Measurements from ENCODE around the gene CNTNAP2. TPM values are rescaled to one million over a fixed set of nuclear protein-coding genes. Genes with fewer than 3 reads are reported as not detected.
A peak's percentile ranks its signal among the peaks of the same experiment; 100 is the strongest.
"Not testable (repeated sequence)": the region's sequence is repeated elsewhere in the genome, so short reads cannot be mapped to it uniquely, and the experiment has no call there.

Gene CNTNAP2
- polyA plus RNA-seq, 6 donors from 2014 or later: 38.2 to 132 (median 77.9) TPM

- no peaks in the 10 kb centered on the region for H3K4me1 Mint-ChIP-seq
- DNase-seq (no peak), ATAC-seq (ENCODE audit: low read depth in 2 of 2) (no peak)
- no peaks in the 10 kb centered on the region for H3K27me3 Mint-ChIP-seq
- H3K36me3 Mint-ChIP-seq: peaks cover 0 to under 1% of the 10 kb centered on the region in 2 donors
- H3K4me3 Mint-ChIP-seq: no peak overlapping the region
- peak overlapping the region in 2 of 6 donors; percentile 13 to 24 for H3K27ac Mint-ChIP-seq
- peaks cover 0 to 17% (median 8%) of the 10 kb centered on the region in 7 donors for H3K9me3 Mint-ChIP-seq
Measured at GRCh38 chr7:146185844-146186243, 69.2 kb downstream of the CNTNAP2 start.

GRCh38 chr7:146191428-146191827 lies 74.8 kb downstream of the CNTNAP2 start:
- not testable (repeated sequence) for H3K27me3 Mint-ChIP-seq; H3K4me3 Mint-ChIP-seq; H3K27ac Mint-ChIP-seq; H3K4me1 Mint-ChIP-seq; ATAC-seq (ENCODE audit: low read depth in 2 of 2); H3K36me3 Mint-ChIP-seq; DNase-seq
- H3K9me3 Mint-ChIP-seq: peaks cover 6 to 44% (median 18%) of the 10 kb centered on the region in 7 donors

- no peak for DNase-seq
- Mint-ChIP-seq H3K27me3 (no peaks in the 10 kb centered on the region), H3K27ac (no peak overlapping the region), H3K4me3 (no peak overlapping the region), H3K4me1 (no peaks in the 10 kb centered on the region), H3K36me3 (no peaks in the 10 kb centered on the region), H3K9me3 (peaks cover 0 to 5% (median 2%) of the 10 kb centered on the region in 7 donors)
- ATAC-seq (ENCODE audit: low read depth in 2 of 2): no peak
Measured at GRCh38 chr7:146201945-146202344, 85.3 kb downstream of the CNTNAP2 start.

DNA sequence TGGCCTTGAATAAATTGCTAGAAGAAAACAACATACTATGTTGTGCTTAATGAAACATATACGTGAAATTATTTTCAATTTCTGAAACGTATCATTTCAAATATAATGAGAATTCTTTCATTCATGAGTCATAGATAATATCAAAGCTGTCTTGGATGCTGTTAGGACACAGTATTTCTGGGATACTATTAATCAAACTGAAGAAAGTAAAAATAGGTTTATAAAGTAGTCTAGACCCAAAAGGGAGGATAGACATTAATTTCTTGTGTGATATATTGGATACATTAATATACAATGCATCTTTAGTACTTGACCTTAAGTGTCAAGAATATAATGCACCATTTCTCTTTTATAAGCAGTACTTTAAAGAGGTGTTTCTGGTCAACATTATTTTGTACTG lies 89.7 kb downstream of the CNTNAP2 start:
- DNase-seq (no peak), ATAC-seq (ENCODE audit: low read depth in 2 of 2) (no peak)
- Mint-ChIP-seq H3K4me3 (no peak overlapping the region), H3K27me3 (no peaks in the 10 kb centered on the region), H3K9me3 (peaks cover 0 to 3% (median 0%) of the 10 kb centered on the region in 7 donors), H3K4me1 (no peaks in the 10 kb centered on the region), H3K27ac (no peak overlapping the region), H3K36me3 (no peaks in the 10 kb centered on the region)

GRCh38 chr7:146208492-146208891 lies 91.9 kb downstream of the CNTNAP2 start:
- Mint-ChIP-seq H3K27ac (no peak overlapping the region), H3K9me3 (peaks cover 0 to 3% (median 0%) of the 10 kb centered on the region in 7 donors), H3K27me3 (no peaks in the 10 kb centered on the region), H3K4me3 (no peak overlapping the region), H3K4me1 (no peaks in the 10 kb centered on the region), H3K36me3 (no peaks in the 10 kb centered on the region)
- ATAC-seq (ENCODE audit: low read depth in 2 of 2) (no peak), DNase-seq (no peak)

DNA sequence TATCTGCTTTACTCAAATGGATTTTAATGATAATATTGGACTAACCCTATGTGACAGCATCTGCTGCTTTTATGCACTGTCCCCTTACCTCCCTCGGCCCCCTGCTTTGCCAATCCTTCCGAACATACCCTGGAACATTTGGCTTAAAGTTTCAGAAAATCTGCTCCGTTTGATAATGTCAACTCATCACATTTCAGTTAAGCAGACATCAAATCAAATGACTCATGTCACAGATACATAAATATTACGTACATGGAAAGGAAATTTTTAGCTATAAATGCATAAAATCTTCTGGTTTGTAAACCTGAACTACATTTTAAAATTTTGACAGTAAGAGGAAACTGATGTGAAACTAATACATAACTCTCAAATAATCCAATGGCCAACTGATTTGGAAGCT lies 98.2 kb downstream of the CNTNAP2 start:
- H3K4me1 Mint-ChIP-seq: no peaks in the 10 kb centered on the region
- no peak for DNase-seq
- H3K4me3 Mint-ChIP-seq: no peak overlapping the region
- H3K27ac Mint-ChIP-seq: no peak overlapping the region
- ATAC-seq (ENCODE audit: low read depth in 2 of 2): no peak
- no peaks in the 10 kb centered on the region for H3K27me3 Mint-ChIP-seq
- no peaks in the 10 kb centered on the region for H3K36me3 Mint-ChIP-seq
- peaks cover 0 to 5% (median 0%) of the 10 kb centered on the region in 7 donors for H3K9me3 Mint-ChIP-seq

- Mint-ChIP-seq H3K4me3 (no peak overlapping the region), H3K36me3 (no peaks in the 10 kb centered on the region), H3K9me3 (peaks cover 0 to 6% (median 0%) of the 10 kb centered on the region in 7 donors), H3K4me1 (no peaks in the 10 kb centered on the region), H3K27me3 (no peaks in the 10 kb centered on the region), H3K27ac (no peak overlapping the region)
- DNase-seq (no peak), ATAC-seq (ENCODE audit: low read depth in 2 of 2) (no peak)
Measured at GRCh38 chr7:146216396-146217041, 99.9 kb downstream of the CNTNAP2 start.

DNA sequence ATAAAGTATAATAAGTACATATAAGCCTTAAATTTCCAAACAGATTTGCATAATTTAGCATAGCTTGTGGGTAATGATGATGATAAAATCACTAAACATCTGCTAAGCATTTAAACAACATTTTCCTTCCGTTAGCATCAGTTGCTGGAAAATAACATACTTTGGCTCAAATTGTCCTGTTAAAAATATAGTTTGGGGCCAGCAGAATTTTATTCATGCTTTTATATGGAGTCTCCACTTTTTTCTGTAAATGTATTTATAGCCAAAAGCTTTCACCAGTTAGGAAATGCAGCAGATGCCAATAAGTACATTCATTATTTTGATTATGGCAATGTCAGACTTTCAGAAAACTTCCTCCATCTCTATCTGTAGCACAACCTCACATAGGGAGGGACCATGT lies 107.2 kb downstream of the CNTNAP2 start:
- no peaks in the 10 kb centered on the region for H3K27me3 Mint-ChIP-seq
- H3K27ac Mint-ChIP-seq: no peak overlapping the region
- ATAC-seq (ENCODE audit: low read depth in 2 of 2) (no peak), DNase-seq (no peak)
- no peaks in the 10 kb centered on the region for H3K36me3 Mint-ChIP-seq
- H3K4me1 Mint-ChIP-seq: no peaks in the 10 kb centered on the region
- H3K4me3 Mint-ChIP-seq: no peak overlapping the region
- peaks cover 0 to 7% (median 3%) of the 10 kb centered on the region in 7 donors for H3K9me3 Mint-ChIP-seq

DNA sequence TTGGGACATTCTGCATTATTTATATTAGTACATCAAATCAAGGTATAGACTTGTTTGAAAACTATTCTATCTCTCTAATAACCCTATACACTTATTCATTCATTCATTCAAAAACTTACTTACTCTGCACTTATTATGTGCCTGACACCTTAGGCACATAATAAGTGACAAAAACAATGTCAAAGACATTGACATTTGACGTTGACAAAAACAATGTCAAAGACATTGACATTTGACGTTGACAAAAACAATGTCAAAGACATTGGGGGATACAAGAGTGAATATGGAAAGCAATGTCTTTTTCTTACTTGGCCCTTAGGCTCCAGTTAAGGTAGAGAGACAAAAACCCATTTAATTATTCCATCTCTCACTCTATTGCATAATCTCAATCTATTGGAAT lies 116.0 kb downstream of the CNTNAP2 start:
- Mint-ChIP-seq H3K4me1 (no peaks in the 10 kb centered on the region), H3K4me3 (no peak overlapping the region), H3K9me3 (peaks cover 0 to 5% (median 0%) of the 10 kb centered on the region in 7 donors), H3K27me3 (no peaks in the 10 kb centered on the region), H3K27ac (no peak overlapping the region), H3K36me3 (no peaks in the 10 kb centered on the region)
- DNase-seq (no peak), ATAC-seq (ENCODE audit: low read depth in 2 of 2) (no peak)

- ATAC-seq (ENCODE audit: low read depth in 2 of 2): no peak
- no peak overlapping the region for H3K27ac Mint-ChIP-seq
- H3K9me3 Mint-ChIP-seq: peaks cover 0 to 6% (median 0%) of the 10 kb centered on the region in 7 donors
- H3K4me3 Mint-ChIP-seq: no peak overlapping the region
- H3K27me3 Mint-ChIP-seq: no peaks in the 10 kb centered on the region
- H3K4me1 Mint-ChIP-seq: no peaks in the 10 kb centered on the region
- DNase-seq: no peak
- no peaks in the 10 kb centered on the region for H3K36me3 Mint-ChIP-seq
Measured at GRCh38 chr7:146235195-146235594, 118.6 kb downstream of the CNTNAP2 start.

DNA sequence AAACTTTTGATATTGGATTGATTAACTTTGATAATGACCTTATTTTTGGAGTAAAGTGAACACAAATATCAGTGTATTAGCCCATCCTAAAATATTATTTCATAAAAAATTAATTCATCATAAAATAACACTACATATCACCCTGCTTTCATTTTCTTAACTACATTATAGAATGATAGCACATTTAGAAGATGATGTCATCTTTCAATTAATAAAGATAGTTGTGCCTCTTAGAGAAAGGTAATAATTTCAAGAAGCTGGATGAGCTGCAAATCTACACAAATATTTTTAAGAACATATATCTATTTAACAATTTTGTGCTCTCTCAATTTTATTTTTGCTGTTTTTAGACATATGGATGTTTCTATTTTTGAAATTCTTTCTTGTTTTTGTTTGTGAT lies 126.1 kb downstream of the CNTNAP2 start:
- H3K36me3 Mint-ChIP-seq: no peaks in the 10 kb centered on the region

DNA sequence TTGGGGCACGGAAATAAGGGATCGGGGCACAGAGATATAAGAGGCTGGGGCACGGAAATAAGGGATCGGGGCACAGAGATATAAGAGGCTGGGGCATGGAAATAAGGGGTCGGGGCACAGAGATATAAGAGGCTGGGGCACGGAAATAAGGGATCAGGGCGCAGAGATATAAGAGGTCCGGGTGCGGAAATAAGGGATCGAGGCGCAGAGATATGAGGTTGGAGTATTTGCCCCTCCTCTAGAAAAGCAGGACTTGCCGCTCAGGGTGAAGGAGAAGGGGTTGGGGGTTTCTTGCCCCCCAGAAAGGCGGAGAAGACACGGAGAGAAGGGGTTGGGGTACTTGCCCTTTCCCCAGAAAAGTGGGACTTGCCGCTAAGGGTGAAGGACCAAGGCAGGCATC lies 131.4 kb downstream of the CNTNAP2 start:
- H3K4me3 Mint-ChIP-seq; H3K36me3 Mint-ChIP-seq; H3K27me3 Mint-ChIP-seq; H3K4me1 Mint-ChIP-seq; ATAC-seq (ENCODE audit: low read depth in 2 of 2); DNase-seq: not testable (repeated sequence)
- Mint-ChIP-seq H3K27ac (peak overlapping the region in 1 of 6 donors; percentile 13), H3K9me3 (peaks cover 0 to 39% (median 10%) of the 10 kb centered on the region in 7 donors)

More for the DNA sequence above, 126.1 kb downstream of the CNTNAP2 start:
- no peak for ATAC-seq (ENCODE audit: low read depth in 2 of 2)
- peaks cover 0 to 28% (median 4%) of the 10 kb centered on the region in 7 donors for H3K9me3 Mint-ChIP-seq
- no peaks in the 10 kb centered on the region for H3K27me3 Mint-ChIP-seq
- H3K4me3 Mint-ChIP-seq: no peak overlapping the region
- no peak for DNase-seq
- no peak overlapping the region for H3K27ac Mint-ChIP-seq
- no peaks in the 10 kb centered on the region for H3K4me1 Mint-ChIP-seq

- not testable (repeated sequence) for H3K36me3 Mint-ChIP-seq; H3K4me1 Mint-ChIP-seq; H3K4me3 Mint-ChIP-seq; ATAC-seq (ENCODE audit: low read depth in 2 of 2); DNase-seq; H3K27ac Mint-ChIP-seq; H3K27me3 Mint-ChIP-seq
- H3K9me3 Mint-ChIP-seq: peaks cover 0 to 41% (median 11%) of the 10 kb centered on the region in 7 donors
Measured at GRCh38 chr7:146248744-146249143, 132.1 kb downstream of the CNTNAP2 start.

- no peak overlapping the region for H3K27ac Mint-ChIP-seq
- no peaks in the 10 kb centered on the region for H3K4me1 Mint-ChIP-seq
- no peak for DNase-seq
- no peaks in the 10 kb centered on the region for H3K27me3 Mint-ChIP-seq
- no peak for ATAC-seq (ENCODE audit: low read depth in 2 of 2)
- no peaks in the 10 kb centered on the region for H3K36me3 Mint-ChIP-seq
- peaks cover 0 to 36% (median 11%) of the 10 kb centered on the region in 7 donors for H3K9me3 Mint-ChIP-seq
- no peak overlapping the region for H3K4me3 Mint-ChIP-seq
Measured at GRCh38 chr7:146249272-146249671, 132.7 kb downstream of the CNTNAP2 start.

Measured in naive B cell (primary cell).